Sigmoid colon (tissue), 4 donors: ENCODE results near the gene CADM2.

Source experiments
- CTCF ChIP-seq, 4 experiments: fragments of 450-650 bp in 3 of 4; fragments of 200-600 bp in 1 of 4; IDR thresholded peaks; one replicate each; pipeline ENCODE4 v1.5.1; 2016 to 2019; ENCODE audit warnings: antibody characterized with exemption in 4 of 4, mild to moderate bottlenecking in 3 of 4, moderate library complexity in 2 of 4
- EP300 ChIP-seq, 4 donors: sonication (generic); formaldehyde crosslinking; IDR thresholded peaks; one replicate each; pipeline ENCODE4 v1.6.1; 2017; ENCODE audit warnings: antibody characterized with exemption in 4 of 4

GRCh38 chr3:85185495-85185894, 226.7 kb downstream of the CADM2 start:
- TF ChIP-seq CTCF (IDR thresholded peaks at IDR 0.05) (no peak), EP300 (IDR thresholded peaks at IDR 0.05) (no peak)
